GM18526 (cell line): Measurements from ENCODE around the gene FHIP2A.

Experiments used
- POLR2A ChIP-seq: IDR thresholded peaks from 3 replicates; pipeline ENCODE4 v1.6.1; 2011; ENCODE audit not compliant: insufficient read length; ENCODE audit errors: extremely low read depth

The FHIP2A gene

DNA sequence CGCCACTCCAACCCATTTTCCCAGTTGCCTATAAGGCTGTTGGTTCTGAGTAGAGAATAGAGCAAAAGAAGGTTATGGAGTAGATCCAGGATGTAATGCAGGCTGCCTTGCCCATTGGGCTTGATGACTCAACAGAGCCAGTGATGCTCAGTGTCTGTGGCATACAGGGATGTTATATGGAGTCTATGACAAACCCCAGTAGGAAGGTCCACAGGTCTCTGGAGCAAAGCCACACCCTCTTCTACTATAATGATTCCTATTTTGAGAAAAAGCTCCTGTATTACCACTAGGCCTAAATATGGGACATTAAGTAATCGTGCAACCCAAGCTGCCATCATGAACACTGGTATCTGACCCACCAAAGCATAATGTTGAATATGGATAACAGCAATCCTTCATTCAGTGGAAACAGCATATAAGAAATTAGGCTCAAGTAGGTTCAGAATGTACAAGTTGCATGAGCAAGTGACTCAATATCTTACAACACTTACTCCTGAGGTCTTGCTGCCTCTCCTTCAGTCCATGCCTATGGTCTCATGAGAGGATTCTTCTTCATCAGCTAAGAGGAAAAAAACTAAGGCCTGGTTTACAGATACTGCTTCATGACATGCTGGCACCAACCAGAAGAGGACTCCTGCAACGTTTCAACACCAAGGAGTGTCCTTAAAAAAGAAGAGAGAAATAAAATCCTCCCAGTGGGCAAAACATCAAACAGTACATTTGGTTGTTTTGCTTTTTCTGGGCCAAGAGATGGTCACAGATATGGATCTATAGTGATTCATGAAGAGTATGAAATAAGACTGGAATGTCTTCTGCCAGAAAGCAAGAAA, 14.8 kb upstream of the FHIP2A start:
- TF ChIP-seq POLR2A: no peak

DNA sequence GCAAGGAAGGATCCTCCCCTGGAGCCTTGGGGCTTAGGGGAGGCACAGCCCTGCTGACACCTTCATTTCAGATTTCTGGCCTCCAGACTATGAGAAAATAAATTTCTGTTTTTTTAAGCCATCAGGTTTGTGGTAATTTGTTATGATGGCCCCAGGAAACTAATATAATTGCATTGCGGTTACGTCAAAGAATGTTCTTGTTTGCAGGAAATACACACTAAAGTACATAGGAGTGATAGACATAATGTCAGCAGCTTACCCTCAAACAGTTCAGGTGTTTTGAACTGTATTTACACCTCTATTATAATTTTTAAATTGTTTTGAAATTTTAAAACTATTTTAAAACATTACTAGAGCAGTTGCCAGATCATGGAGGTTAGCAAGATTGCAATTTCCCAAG, 12.6 kb upstream of the FHIP2A start:
- TF ChIP-seq POLR2A: no peak

DNA sequence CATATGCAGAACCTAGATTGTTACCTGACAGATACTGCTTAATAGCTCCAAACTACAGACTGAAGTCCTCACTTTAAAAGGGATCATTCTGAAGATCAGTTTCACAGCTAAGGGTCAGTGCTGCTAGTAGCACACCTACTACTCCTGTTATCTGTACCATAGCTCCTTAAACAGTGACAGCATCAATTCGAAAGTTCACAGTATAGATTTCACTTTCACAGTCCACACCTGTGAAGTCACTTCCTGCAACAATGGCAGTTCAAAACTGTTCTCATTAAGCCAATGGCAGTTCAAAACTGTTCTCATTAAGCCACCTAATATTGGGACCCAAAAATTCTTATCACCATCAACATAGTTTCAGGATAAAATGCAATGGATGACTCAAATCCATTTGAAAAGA, 10.7 kb upstream of the FHIP2A start:
- no peak for TF ChIP-seq POLR2A

DNA sequence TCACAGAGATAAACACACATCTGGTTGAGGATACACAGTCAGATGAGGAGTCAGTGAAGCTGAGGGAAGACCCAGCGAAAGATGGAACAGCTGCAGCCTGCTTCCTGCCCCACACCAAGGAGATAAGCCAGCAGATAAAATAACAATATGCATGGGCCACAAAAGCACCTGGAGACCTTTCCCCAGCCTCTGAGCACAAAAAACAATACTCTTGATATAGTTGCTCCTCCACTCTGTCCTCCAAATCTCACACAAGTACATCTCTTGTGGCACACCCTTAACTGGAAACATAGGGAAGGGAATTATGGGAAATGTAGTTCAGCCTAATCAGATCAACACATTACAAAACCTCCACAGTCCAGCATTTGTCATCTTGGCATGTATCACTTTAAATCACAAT, 9.7 kb upstream of the FHIP2A start:
- no peak for TF ChIP-seq POLR2A

DNA sequence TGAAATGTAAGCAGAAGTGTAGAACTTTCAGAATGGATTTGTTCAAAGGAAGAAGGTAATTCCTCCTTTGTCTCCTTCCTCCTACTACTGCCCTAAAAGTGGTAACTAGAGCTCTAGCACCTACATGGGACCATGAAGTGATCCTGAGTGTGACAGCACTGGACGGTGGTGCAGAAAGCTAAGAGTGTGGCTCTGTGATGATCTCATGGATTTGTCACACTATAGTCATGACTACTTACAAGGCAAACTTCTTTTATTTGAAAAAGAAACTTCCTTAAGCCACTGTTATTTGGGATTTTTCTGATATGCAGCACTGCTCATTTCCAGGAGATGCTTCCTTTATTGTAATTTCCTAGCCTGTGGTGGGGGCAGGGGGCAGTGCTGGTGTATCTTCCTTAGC, 5.8 kb upstream of the FHIP2A start:
- TF ChIP-seq POLR2A: no peak

DNA sequence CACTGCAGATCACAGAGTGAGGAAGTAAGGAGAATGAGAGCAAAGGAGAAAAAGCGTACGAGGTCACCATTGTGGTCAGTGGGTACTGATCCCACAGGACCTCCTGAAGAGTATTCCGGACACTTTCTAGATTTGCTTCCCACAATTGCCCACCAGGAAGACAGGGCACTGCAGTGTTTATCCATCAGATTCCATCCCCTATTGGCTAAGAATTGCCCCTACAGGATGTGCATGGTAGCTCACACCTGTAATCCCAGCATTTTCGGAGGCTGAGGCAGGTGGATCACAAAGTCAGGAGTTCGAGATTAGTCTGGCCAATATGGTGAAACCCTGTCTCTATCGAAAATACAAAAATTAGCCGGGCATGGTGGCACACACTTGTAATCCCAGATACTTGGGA, 5.3 kb upstream of the FHIP2A start:
- no peak for TF ChIP-seq POLR2A

DNA sequence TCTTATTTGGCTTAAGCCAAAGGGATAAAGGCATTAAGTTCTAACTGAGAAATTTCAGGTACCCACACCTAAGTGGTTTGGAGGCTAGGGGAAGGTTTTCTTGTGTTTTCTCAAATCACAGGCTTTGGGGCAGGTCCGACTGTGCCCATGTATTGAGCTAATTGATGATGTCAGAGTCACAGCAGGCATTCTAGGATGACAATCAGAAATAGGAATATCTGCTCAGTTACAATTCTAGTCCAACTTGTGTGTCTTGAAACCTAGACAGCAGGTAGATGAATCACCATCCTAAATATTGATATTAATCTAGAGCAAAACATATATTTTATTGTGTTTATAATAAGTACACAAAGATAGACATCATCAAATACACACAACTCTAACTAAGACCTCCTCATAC, 2.3 kb upstream of the FHIP2A start:
- no peak for TF ChIP-seq POLR2A

DNA sequence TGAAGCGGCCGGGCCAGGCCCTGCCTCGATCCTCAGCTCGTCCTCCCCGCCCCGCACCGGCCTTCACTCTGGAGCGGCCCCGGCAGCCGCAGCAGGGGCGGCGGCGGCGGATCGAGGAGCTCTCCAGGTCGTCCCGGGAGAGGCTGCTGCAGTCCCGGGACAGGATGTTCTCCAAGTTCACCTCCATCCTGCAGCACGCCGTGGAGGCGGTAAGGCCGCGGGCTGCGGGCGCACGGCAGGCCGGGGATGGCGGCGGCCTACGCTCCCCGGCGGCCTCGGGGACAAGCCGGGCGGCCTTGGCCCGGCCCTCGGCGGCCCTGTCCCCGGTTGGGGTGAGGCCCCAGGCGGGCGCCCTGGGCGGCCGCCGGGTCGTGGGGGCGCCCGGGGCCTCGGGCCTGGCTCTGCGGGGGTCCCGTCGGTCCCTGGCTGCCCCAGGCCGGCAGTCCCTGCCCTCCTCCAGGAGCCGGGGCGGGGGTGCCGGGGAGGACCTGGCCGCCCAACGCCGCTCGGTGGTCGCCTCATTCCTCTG, 399 bp downstream of the FHIP2A start:
- TF ChIP-seq POLR2A: no peak

DNA sequence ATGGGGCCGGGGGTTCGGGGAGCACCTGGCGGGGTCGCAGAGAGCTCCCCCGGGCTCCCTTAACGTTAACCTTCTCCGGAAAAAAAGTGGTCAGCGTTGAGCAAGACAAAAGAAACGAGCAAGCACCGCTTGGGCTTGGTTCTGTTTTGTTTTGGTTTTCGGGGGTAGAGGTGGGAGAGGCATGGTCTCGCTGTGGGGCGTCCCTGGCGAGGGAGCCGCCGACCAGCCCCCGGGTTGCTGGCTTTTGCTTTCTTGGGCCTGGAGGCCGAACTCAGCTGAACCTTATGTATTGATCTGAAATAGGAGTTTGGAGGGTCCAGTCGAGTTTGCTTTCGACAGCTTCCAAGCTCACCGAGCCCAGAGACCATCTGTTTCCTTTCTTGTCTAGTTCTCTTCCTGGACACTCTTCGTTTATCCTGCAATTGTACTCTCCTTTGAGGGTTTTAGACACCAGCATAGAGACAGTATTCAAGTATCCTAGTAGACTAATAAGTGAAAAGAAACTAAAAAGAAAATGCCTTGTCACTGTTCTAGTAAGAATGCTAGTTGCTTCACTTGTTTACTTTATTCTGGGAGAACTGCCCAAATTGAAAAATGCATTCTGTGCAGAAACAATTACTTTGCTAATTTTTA, 980 bp downstream of the FHIP2A start:
- no peak for TF ChIP-seq POLR2A

DNA sequence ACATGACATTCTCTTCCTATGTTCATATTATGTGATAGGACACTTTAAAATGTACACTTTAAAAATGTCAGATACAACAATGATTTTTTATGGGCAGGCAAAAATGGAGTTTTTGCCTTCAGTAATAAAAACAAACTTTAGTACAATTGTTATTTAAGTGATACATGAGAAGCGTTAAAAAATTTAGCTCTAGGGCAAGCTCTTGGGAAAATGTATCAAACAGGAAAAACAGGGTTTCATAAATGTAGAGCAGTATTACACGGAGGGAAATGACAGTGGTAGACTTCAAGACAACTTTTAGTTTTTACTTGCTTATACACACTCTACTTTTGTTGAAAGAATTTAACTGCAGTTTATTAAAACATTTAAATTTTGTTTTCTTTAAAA, 1.5 kb downstream of the FHIP2A start:
- TF ChIP-seq POLR2A: no peak

DNA sequence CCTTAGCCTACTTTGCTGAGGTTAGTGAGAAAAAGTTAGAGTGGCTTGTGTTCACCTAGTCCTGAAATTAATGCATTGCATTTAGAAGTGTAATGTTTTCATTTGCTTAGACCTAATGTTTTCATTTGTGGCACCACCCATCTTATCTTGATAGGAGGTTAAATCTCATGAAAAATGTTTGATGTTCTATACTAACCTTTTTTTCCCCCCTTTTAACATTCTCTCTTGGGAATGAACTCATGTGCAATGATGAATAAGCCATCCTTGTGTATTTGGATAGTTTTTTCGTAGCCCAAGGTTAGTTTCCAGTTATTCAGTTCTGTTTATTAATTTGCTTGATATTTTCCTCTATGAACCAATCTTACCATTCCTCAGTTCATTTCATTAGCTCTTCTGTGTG, 2.8 kb downstream of the FHIP2A start:
- no peak for TF ChIP-seq POLR2A

DNA sequence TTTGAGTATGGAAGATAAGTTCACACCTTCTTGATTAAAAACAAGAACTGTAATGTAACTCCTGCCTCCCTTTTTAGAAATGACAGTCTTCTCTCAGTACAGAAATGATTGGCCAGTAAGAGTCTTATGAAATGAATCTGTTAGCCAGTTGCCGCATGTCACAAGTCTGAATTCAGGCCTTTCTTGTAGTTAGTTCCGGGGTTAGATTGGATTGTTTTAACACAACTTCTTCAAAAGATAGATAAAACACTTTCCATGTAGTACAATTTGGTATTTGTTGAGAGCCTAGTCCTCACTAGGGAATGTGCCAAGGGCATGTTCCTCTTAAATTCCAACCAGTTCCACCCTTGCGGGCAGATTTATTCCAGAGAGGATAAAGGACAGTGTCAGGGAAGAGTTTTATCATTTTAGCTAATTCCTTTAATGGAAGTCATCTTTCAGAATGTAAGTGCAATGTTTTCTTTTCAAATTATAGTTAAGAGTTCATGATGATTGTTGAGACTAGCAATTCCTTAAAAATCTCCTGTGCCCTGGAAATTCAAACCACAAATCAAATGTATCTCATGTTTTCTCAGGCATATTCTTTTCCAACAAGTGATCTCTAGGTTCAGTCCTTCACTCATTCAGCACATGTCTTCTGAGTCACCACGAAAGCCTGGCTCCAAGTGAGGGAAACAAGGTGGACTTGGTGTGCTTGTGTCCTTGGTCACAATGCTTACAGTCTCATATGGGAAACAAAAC, 4.1 kb downstream of the FHIP2A start:
- no peak for TF ChIP-seq POLR2A

DNA sequence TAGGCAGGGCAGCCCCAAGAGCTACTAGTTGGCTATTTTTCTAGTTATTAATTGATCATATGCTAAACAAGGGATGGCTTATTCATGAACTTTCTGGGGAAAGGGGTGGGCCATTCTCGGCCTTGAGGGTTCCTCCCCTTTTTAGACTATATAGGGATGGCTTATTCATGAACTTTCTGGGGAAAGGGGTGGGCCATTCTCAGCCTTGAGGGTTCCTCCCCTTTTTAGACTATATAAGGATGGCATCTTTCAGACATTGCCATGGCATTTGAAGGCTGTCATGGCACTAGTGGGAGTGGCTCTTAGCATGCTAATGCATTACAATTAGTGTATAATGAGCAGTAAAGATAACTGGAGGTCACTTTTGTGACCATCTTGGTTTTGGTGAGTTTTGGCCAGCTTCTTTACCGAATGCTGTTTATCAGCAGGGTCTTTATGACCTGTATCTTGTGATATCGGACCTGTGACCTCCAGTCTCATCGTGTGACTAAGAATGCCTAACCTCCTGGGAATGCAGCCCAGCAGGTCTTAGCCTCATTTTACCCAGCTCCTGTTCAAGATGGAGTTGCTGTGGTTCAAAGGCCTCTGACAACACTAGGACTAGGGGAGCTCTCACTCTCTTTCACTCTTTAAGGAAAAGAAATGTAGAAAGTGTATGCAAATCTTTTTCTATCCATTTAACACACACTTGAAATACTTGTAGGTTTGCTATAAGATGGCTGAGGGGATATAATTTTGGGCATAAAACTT, 7.8 kb downstream of the FHIP2A start:
- no peak for TF ChIP-seq POLR2A

DNA sequence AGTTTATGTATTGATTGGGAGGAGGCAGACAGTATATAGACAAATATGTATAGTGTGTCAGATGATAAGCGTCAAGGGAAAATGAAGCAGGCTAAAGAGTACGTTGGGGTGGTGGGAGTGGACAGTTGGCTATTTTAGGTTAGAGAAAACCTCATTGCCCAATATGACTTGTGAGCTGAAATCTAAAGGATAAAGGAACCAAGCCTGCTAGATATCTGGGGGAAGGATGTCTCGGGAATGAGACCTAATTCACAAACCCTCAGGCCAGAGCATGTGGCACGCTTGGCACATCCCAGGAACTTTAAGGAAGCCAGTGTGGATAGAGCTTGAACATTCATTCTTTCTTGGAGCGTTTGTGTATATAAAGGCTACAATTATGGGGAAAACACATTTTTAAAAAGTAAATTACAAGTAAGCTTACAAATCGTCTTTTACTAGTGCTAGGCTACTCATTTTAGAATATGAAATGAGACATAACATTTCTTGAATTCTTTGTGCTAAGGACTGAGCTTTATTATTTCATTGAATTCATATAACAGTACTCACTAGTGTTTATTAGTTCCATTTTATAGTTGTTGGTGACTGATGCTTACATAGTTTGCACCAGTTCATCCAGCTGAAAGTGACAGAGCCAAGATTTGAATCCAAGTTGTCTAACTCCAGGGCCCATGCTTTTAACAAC, 9.7 kb downstream of the FHIP2A start:
- no peak for TF ChIP-seq POLR2A

DNA sequence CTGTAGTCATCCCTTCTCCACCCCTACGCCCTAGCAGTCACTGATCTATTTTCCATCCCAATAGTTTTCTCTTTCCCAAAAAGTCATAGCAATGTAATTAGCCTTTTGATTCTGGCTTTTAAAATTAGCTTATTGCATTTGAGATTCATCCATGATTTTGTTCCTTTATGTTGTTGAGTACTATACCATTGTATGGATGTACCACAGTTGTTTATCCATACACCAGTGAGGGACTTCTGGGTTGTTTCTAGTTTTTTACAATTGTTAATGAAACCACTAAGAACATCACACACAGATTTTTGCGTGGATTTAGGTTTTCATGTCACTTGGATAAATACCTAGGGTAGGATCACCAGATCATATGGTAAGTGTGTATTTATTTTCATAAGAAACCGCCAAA, 16.1 kb downstream of the FHIP2A start:
- no peak for TF ChIP-seq POLR2A
